ENCODE measurements around the gene CPT2.

The CPT2 gene

GRCh38 chr1:53165408-53165961 lies 31.1 kb upstream of the CPT2 start:
- Histone ChIP-seq H4K20me1 (ENCODE audit: insufficient read depth, low read length) (no peaks in the 10 kb centered on the region), H3K9ac (ENCODE audit: low read length) (no peak overlapping the region), H2AFZ (ENCODE audit: low read length) (no peak overlapping the region), H3K36me3 (replicated peaks; ENCODE audit: insufficient read depth, low read length) (no peaks in the 10 kb centered on the region), H3K4me3 (ENCODE audit: low read length) (no peak overlapping the region), H3K27me3 (replicated peaks; ENCODE audit: insufficient read depth, low read length) (no peaks in the 10 kb centered on the region), H3K79me2 (ENCODE audit: low read length) (no peaks in the 10 kb centered on the region), H3K27ac (ENCODE audit: low read length) (no peak overlapping the region), H3K9me2 (replicated peaks; ENCODE audit: insufficient read depth, low read length) (no peaks in the 10 kb centered on the region), H3K9me3 (replicated peaks; ENCODE audit: insufficient read depth, low read length) (no peaks in the 10 kb centered on the region), H3K4me1 (ENCODE audit: low read length) (no peaks in the 10 kb centered on the region), H3K4me2 (ENCODE audit: low read depth, low read length) (no peak overlapping the region), H3F3A (ENCODE audit: insufficient read depth, low read length) (no peaks in the 10 kb centered on the region)
- no peak for DNase-seq
- TF ChIP-seq EZH2 (optimal IDR thresholded peaks at IDR 0.05; ENCODE audit: low read depth, low read length) (no peak), EZH2phosphoT487 (IDR thresholded peaks at IDR 0.05; ENCODE audit: low read length) (no peak), CTCF (IDR thresholded peaks at IDR 0.05; ENCODE audit: low read length) (no peak)

DNA sequence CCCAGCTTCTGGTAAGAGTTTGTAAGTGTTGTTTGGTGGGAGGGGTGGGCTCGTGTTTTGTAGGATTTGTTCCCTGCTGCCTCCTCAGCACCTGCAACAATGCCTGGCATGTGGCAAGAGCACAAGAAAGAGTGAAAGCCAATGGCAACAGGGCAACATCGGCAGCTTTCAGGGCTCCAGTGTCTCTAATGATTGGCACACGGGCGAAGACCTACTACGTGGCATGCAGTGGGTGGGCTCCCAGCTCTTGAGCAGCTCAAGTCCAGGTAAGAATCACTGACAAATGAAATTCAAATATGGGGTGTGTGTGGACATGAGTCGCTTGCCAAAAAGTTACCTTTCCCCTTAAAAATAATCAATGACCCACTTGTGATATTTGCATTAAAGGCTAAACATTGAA lies 30.3 kb upstream of the CPT2 start:
- no peak overlapping the region for H3K9ac ChIP-seq (ENCODE audit: low read length)
- DNase-seq = no peak
- H4K20me1 ChIP-seq (ENCODE audit: insufficient read depth, low read length) = no peaks in the 10 kb centered on the region
- no peaks in the 10 kb centered on the region for H3K36me3 ChIP-seq (replicated peaks; ENCODE audit: insufficient read depth, low read length)
- H3K79me2 ChIP-seq (ENCODE audit: low read length) = no peaks in the 10 kb centered on the region
- no peak overlapping the region for H3K27ac ChIP-seq (ENCODE audit: low read length)
- H2AFZ ChIP-seq (ENCODE audit: low read length) = no peak overlapping the region
- H3K4me3 ChIP-seq (ENCODE audit: low read length) = no peak overlapping the region
- no peaks in the 10 kb centered on the region for H3K27me3 ChIP-seq (replicated peaks; ENCODE audit: insufficient read depth, low read length)
- no peak overlapping the region for H3K4me2 ChIP-seq (ENCODE audit: low read depth, low read length)
- H3F3A ChIP-seq (ENCODE audit: insufficient read depth, low read length) = no peaks in the 10 kb centered on the region
- no peak for TF ChIP-seq EZH2phosphoT487 (IDR thresholded peaks at IDR 0.05; ENCODE audit: low read length)
- TF ChIP-seq CTCF (IDR thresholded peaks at IDR 0.05; ENCODE audit: low read length) = no peak
- no peak for TF ChIP-seq EZH2 (optimal IDR thresholded peaks at IDR 0.05; ENCODE audit: low read depth, low read length)
- no peaks in the 10 kb centered on the region for H3K9me3 ChIP-seq (replicated peaks; ENCODE audit: insufficient read depth, low read length)
- H3K9me2 ChIP-seq (replicated peaks; ENCODE audit: insufficient read depth, low read length) = no peaks in the 10 kb centered on the region
- no peaks in the 10 kb centered on the region for H3K4me1 ChIP-seq (ENCODE audit: low read length)

GRCh38 chr1:53166912-53167311 lies 29.7 kb upstream of the CPT2 start:
- DNase-seq = no peak
- Histone ChIP-seq H3K9ac (ENCODE audit: low read length) (no peak overlapping the region), H3K27me3 (replicated peaks; ENCODE audit: insufficient read depth, low read length) (no peaks in the 10 kb centered on the region), H4K20me1 (ENCODE audit: insufficient read depth, low read length) (no peaks in the 10 kb centered on the region), H3K4me3 (ENCODE audit: low read length) (no peak overlapping the region), H3K79me2 (ENCODE audit: low read length) (no peaks in the 10 kb centered on the region), H3K9me2 (replicated peaks; ENCODE audit: insufficient read depth, low read length) (no peaks in the 10 kb centered on the region), H3K27ac (ENCODE audit: low read length) (no peak overlapping the region), H3K4me2 (ENCODE audit: low read depth, low read length) (no peak overlapping the region), H3K9me3 (replicated peaks; ENCODE audit: insufficient read depth, low read length) (no peaks in the 10 kb centered on the region), H3K4me1 (ENCODE audit: low read length) (no peaks in the 10 kb centered on the region), H3K36me3 (replicated peaks; ENCODE audit: insufficient read depth, low read length) (no peaks in the 10 kb centered on the region), H3F3A (ENCODE audit: insufficient read depth, low read length) (no peaks in the 10 kb centered on the region), H2AFZ (ENCODE audit: low read length) (no peak overlapping the region)
- TF ChIP-seq EZH2phosphoT487 (IDR thresholded peaks at IDR 0.05; ENCODE audit: low read length) = no peak
- no peak for TF ChIP-seq EZH2 (optimal IDR thresholded peaks at IDR 0.05; ENCODE audit: low read depth, low read length)
- TF ChIP-seq CTCF (IDR thresholded peaks at IDR 0.05; ENCODE audit: low read length) = no peak

Data from MM.1S (cell line).